Measurements from ENCODE around the gene ARHGAP42. TPM values are rescaled to one million over a fixed set of nuclear protein-coding genes. Genes with fewer than 3 reads are reported as not detected.

ARHGAP42 gene
- total and polyA plus RNA-seq, 4 donors: 3.8 to 17.2 (median 12.0) TPM

GRCh38 chr11:100719362-100719761 lies 32.3 kb downstream of the ARHGAP42 start:
- Histone ChIP-seq H3K4me1 (ENCODE audit: control insufficient read depth in 4 of 4, insufficient read depth in 4 of 4, low read length in 3 of 4) (peaks cover 4 to 18% (median 14%) of the 10 kb centered on the region in 4 donors), H3K36me3 (ENCODE audit: control insufficient read depth in 4 of 4, insufficient read depth in 3 of 4, low read depth in 1 of 4, low read length in 3 of 4) (no peaks in the 10 kb centered on the region), H3K27me3 (ENCODE audit: control insufficient read depth in 4 of 4, insufficient read depth in 4 of 4, low read length in 3 of 4) (no peaks in the 10 kb centered on the region), H3K27ac (ENCODE audit: low read depth in 1 of 2, low read length in 2 of 2) (peak overlapping the region; percentile 68 to 87), H3K9ac (ENCODE audit: low read depth in 1 of 2, low read length in 2 of 2) (peak overlapping the region in 1 of 2 donors; percentile 21), H3K9me3 (ENCODE audit: control insufficient read depth in 4 of 4, low read length in 3 of 4) (no peaks in the 10 kb centered on the region), H3K4me3 (ENCODE audit: low read depth in 1 of 3, low read length in 3 of 3) (peak overlapping the region in 1 of 3 donors; percentile 10)
- WGBS: 15% methylated on average over 2 of the region's 2 CpGs
- TF ChIP-seq CTCF (IDR thresholded peaks at IDR 0.05; ENCODE audit: low read depth, low read length, missing input control): no peak
- TF ChIP-seq ATF3 (IDR thresholded peaks at IDR 0.05): no peak
- TF ChIP-seq TAF1 (conservative IDR thresholded peaks at IDR 0.05): no peak
- TF ChIP-seq REST (IDR thresholded peaks at IDR 0.05): no peak
- no peak for TF ChIP-seq YY1 (IDR thresholded peaks at IDR 0.05)
- no peak for TF ChIP-seq JUND (IDR thresholded peaks at IDR 0.05)
- no peak for TF ChIP-seq SP1 (IDR thresholded peaks at IDR 0.05)
- no peak for TF ChIP-seq HNF4G (IDR thresholded peaks at IDR 0.05)
- no peak for TF ChIP-seq FOXA1 (IDR thresholded peaks at IDR 0.05)
- TF ChIP-seq RAD21 (IDR thresholded peaks at IDR 0.05): no peak
- TF ChIP-seq GABPA (IDR thresholded peaks at IDR 0.05 in 1 of 2, conservative IDR thresholded peaks at IDR 0.05 in 1 of 2): no peak
- no peak for TF ChIP-seq FOXA2 (IDR thresholded peaks at IDR 0.05)
- TF ChIP-seq MAX (IDR thresholded peaks at IDR 0.05): no peak
- TF ChIP-seq EGR1 (IDR thresholded peaks at IDR 0.05; ENCODE audit: low read depth in 2 of 2): no peak
- TF ChIP-seq RXRA (IDR thresholded peaks at IDR 0.05): no peak
- no peak for DNase-seq (ENCODE audit: low spot score)

GRCh38 chr11:100719809-100720221 lies 32.7 kb downstream of the ARHGAP42 start:
- H3K27ac ChIP-seq (ENCODE audit: low read depth in 1 of 2, low read length in 2 of 2): peak overlapping the region; percentile 68 to 87
- peak overlapping the region in 1 of 3 donors; percentile 10 for H3K4me3 ChIP-seq (ENCODE audit: low read depth in 1 of 3, low read length in 3 of 3)
- H3K9me3 ChIP-seq (ENCODE audit: control insufficient read depth in 4 of 4, low read length in 3 of 4): no peaks in the 10 kb centered on the region
- no peaks in the 10 kb centered on the region for H3K36me3 ChIP-seq (ENCODE audit: control insufficient read depth in 4 of 4, insufficient read depth in 3 of 4, low read depth in 1 of 4, low read length in 3 of 4)
- H3K4me1 ChIP-seq (ENCODE audit: control insufficient read depth in 4 of 4, insufficient read depth in 4 of 4, low read length in 3 of 4): peaks cover 4 to 18% (median 14%) of the 10 kb centered on the region in 4 donors
- WGBS: 19% methylated on average over 3 of the region's 3 CpGs
- H3K9ac ChIP-seq (ENCODE audit: low read depth in 1 of 2, low read length in 2 of 2): no peak overlapping the region
- no peaks in the 10 kb centered on the region for H3K27me3 ChIP-seq (ENCODE audit: control insufficient read depth in 4 of 4, insufficient read depth in 4 of 4, low read length in 3 of 4)
- no peak for DNase-seq (ENCODE audit: low spot score)
- peak; percentile 34 to 70 for TF ChIP-seq RXRA (IDR thresholded peaks at IDR 0.05)
- TF ChIP-seq ATF3 (IDR thresholded peaks at IDR 0.05): peak; percentile 58
- no peak for TF ChIP-seq HNF4G (IDR thresholded peaks at IDR 0.05)
- TF ChIP-seq HNF4A (conservative IDR thresholded peaks at IDR 0.05): peak; percentile 50 to 70
- TF ChIP-seq RAD21 (IDR thresholded peaks at IDR 0.05): peak; percentile 56 to 59
- peak; percentile 69 for TF ChIP-seq FOXA2 (IDR thresholded peaks at IDR 0.05)
- TF ChIP-seq GABPA (IDR thresholded peaks at IDR 0.05 in 1 of 2, conservative IDR thresholded peaks at IDR 0.05 in 1 of 2): no peak
- TF ChIP-seq YY1 (IDR thresholded peaks at IDR 0.05): peak; percentile 65
- peak; percentile 91 for TF ChIP-seq JUND (IDR thresholded peaks at IDR 0.05)
- TF ChIP-seq TAF1 (conservative IDR thresholded peaks at IDR 0.05): no peak
- peak; percentile 63 for TF ChIP-seq SP1 (IDR thresholded peaks at IDR 0.05)
- peak; percentile 65 for TF ChIP-seq FOXA1 (IDR thresholded peaks at IDR 0.05)
- peak; percentile 51 for TF ChIP-seq ZBTB33 (IDR thresholded peaks at IDR 0.05)
- peak; percentile 60 for TF ChIP-seq NR2F2 (IDR thresholded peaks at IDR 0.05)
- TF ChIP-seq EGR1 (IDR thresholded peaks at IDR 0.05; ENCODE audit: low read depth in 2 of 2): no peak
- peak; percentile 71 for TF ChIP-seq REST (IDR thresholded peaks at IDR 0.05)

Data from liver (tissue), 9 donors.